ENCODE results near the gene KCTD16. TPM values are rescaled to one million over a fixed set of nuclear protein-coding genes. Genes with fewer than 3 reads are reported as not detected.

Gene KCTD16
- total RNA-seq, 4 donors from 2014 or later: 0.13 to 2.5 (median 1.5) TPM

GRCh38 chr5:144142824-144143162, 27.9 kb upstream of the KCTD16 start:
- H3K4me3 ChIP-seq (replicated peaks in 1 of 3): no peak overlapping the region
- H3K27ac ChIP-seq: no peak overlapping the region
- H3K36me3 ChIP-seq: no peaks in the 10 kb centered on the region
- DNase-seq: no peak
- TF ChIP-seq POLR2A (IDR thresholded peaks at IDR 0.05) (no peak), CTCF (IDR thresholded peaks at IDR 0.05) (no peak)
- no peaks in the 10 kb centered on the region for H3K4me1 ChIP-seq
- H3K9me3 ChIP-seq: no peaks in the 10 kb centered on the region
- intact Hi-C loops (cut with DNase I): no loop called here
- 42 to 50% methylated on average over 1 of the region's 1 CpG for WGBS, 2 donors
- H3K27me3 ChIP-seq: no peaks in the 10 kb centered on the region

- 92 to 98% methylated on average over 1 of the region's 1 CpG for WGBS, 2 donors
- intact Hi-C loops (cut with DNase I): no loop called here
- no peaks in the 10 kb centered on the region for H3K9me3 ChIP-seq
- H3K4me1 ChIP-seq: no peaks in the 10 kb centered on the region
- H3K36me3 ChIP-seq: no peaks in the 10 kb centered on the region
- no peak for DNase-seq
- TF ChIP-seq POLR2A (IDR thresholded peaks at IDR 0.05): no peak
- TF ChIP-seq CTCF (IDR thresholded peaks at IDR 0.05): no peak
- H3K27ac ChIP-seq: no peak overlapping the region
- H3K4me3 ChIP-seq (replicated peaks in 1 of 3): no peak overlapping the region
- H3K27me3 ChIP-seq: no peaks in the 10 kb centered on the region
These were observed 27.0 kb upstream of the KCTD16 start for GRCh38 chr5:144143625-144144024.

- intact Hi-C loops (cut with DNase I): no loop called here
- Histone ChIP-seq H3K27ac (peak overlapping the region in 1 of 3 donors; percentile 8), H3K27me3 (no peaks in the 10 kb centered on the region), H3K4me1 (no peaks in the 10 kb centered on the region), H3K4me3 (replicated peaks in 1 of 3) (no peak overlapping the region), H3K9me3 (no peaks in the 10 kb centered on the region), H3K36me3 (no peaks in the 10 kb centered on the region)
- 67 to 74% methylated on average over 4 of the region's 4 CpGs for WGBS, 2 donors
- no peak for DNase-seq
- TF ChIP-seq POLR2A (IDR thresholded peaks at IDR 0.05): no peak
- no peak for TF ChIP-seq CTCF (IDR thresholded peaks at IDR 0.05)
These were observed 25.5 kb upstream of the KCTD16 start for GRCh38 chr5:144144956-144145751.

GRCh38 chr5:144151026-144151425, 19.6 kb upstream of the KCTD16 start:
- Histone ChIP-seq H3K4me3 (replicated peaks in 1 of 3) (no peak overlapping the region), H3K9me3 (no peaks in the 10 kb centered on the region), H3K4me1 (no peaks in the 10 kb centered on the region), H3K27me3 (no peaks in the 10 kb centered on the region), H3K27ac (no peak overlapping the region), H3K36me3 (no peaks in the 10 kb centered on the region)
- intact Hi-C loops (cut with DNase I): no loop called here
- TF ChIP-seq POLR2A (IDR thresholded peaks at IDR 0.05): no peak
- TF ChIP-seq CTCF (IDR thresholded peaks at IDR 0.05): no peak
- no peak for DNase-seq
- WGBS, 2 donors: 89% methylated on average over 3 of the region's 3 CpGs

- WGBS, 2 donors: 89 to 97% methylated on average over 2 of the region's 2 CpGs
- no peak for TF ChIP-seq CTCF (IDR thresholded peaks at IDR 0.05)
- TF ChIP-seq POLR2A (IDR thresholded peaks at IDR 0.05): no peak
- Histone ChIP-seq H3K9me3 (no peaks in the 10 kb centered on the region), H3K27ac (no peak overlapping the region), H3K4me1 (no peaks in the 10 kb centered on the region), H3K36me3 (peaks cover 4 to 21% of the 10 kb centered on the region in 2 donors), H3K27me3 (no peaks in the 10 kb centered on the region), H3K4me3 (replicated peaks in 1 of 3) (no peak overlapping the region)
- no peak for DNase-seq
- intact Hi-C loops (cut with DNase I): no loop called here
These were observed 13.9 kb upstream of the KCTD16 start for GRCh38 chr5:144156767-144157171.
